SU-DHL-6 (cell line): Measurements from ENCODE around the gene GRK2.

Experiments used
- H2AFZ ChIP-seq: fragments of 200-600 bp; sonication (generic); 2 replicates; pipeline ENCODE4 v1.6.1; 2014; ENCODE audit warnings: low read depth, mild to moderate bottlenecking, moderate library complexity, mixed read lengths, antibody characterized with exemption, low read length; ENCODE audit not compliant: severe bottlenecking
- H3F3A ChIP-seq: fragments of 200-600 bp; shearing (Covaris generic); 2 replicates; pipeline ENCODE4 v1.6.0; 2016; ENCODE audit warnings: antibody characterized with exemption, mild to moderate bottlenecking; ENCODE audit not compliant: insufficient read depth
- H3K27ac ChIP-seq: fragments of 200-600 bp; sonication (generic); 2 replicates; pipeline ENCODE4 v1.5.1; 2016; ENCODE audit warnings: low read depth, mild to moderate bottlenecking, low read length, moderate library complexity, mixed read lengths
- H3K27me3 ChIP-seq: fragments of 200-600 bp; sonication (generic), shearing (Covaris generic); 2 replicates; pipeline ENCODE4 v1.6.0; 2014; ENCODE audit warnings: mild to moderate bottlenecking, low read length
- H3K36me3 ChIP-seq: fragments of 200-600 bp; sonication (generic); 2 replicates; pipeline ENCODE4 v1.6.1; 2014; ENCODE audit warnings: mild to moderate bottlenecking, low read length, mixed read lengths
- H3K4me2 ChIP-seq: fragments of 300-600, 200-600 bp; shearing (Covaris generic), sonication (generic); 2 replicates; pipeline ENCODE4 v1.6.0; 2014; ENCODE audit warnings: low read length, low read depth, mild to moderate bottlenecking; ENCODE audit not compliant: poor library complexity, severe bottlenecking
- H3K4me3 ChIP-seq: fragments of 200-600 bp; sonication (generic); 2 replicates; pipeline ENCODE4 v1.5.1; 2014; ENCODE audit warnings: antibody characterized with exemption, low read length, mild to moderate bottlenecking, mixed read lengths; ENCODE audit not compliant: insufficient read depth, poor library complexity, severe bottlenecking
- H3K79me2 ChIP-seq: fragments of 200-600 bp; sonication (generic); 2 replicates; pipeline ENCODE4 v1.6.1; 2014; ENCODE audit warnings: mild to moderate bottlenecking, low read length, moderate library complexity; ENCODE audit not compliant: insufficient read depth
- H3K9ac ChIP-seq: fragments of 200-600 bp; sonication (generic); 2 replicates; pipeline ENCODE4 v1.7.0; 2014; ENCODE audit warnings: mild to moderate bottlenecking, low read length
- H3K9me2 ChIP-seq: fragments of 200-600 bp; sonication (generic); replicated peaks from 2 replicates; pipeline ENCODE4 v1.6.1; 2014; ENCODE audit warnings: low read length; ENCODE audit not compliant: insufficient read depth
- H3K9me3 ChIP-seq: fragments of 200-600 bp; sonication (generic); 2 replicates; pipeline ENCODE4 v1.6.1; 2014; ENCODE audit warnings: low read length, mixed read lengths; ENCODE audit not compliant: insufficient read depth
- H4K20me1 ChIP-seq: fragments of 200-600 bp; sonication (generic); 2 replicates; pipeline ENCODE4 v1.6.1; 2014; ENCODE audit warnings: low read depth, mild to moderate bottlenecking, antibody characterized with exemption, low read length, moderate library complexity, mixed read lengths
- EZH2phosphoT487 ChIP-seq: fragments of 200-600 bp; sonication (generic), shearing (Covaris generic); conservative IDR thresholded peaks from 2 replicates; pipeline ENCODE4 v1.6.1; 2018; ENCODE audit warnings: mild to moderate bottlenecking, antibody characterized with exemption, low read length, moderate library complexity, mixed read lengths
- TF ChIP-seq, protein P1 (sequence below): fragments of 200-600 bp; sonication (generic); IDR thresholded peaks from one replicate; pipeline ENCODE4 v1.5.1; 2017; ENCODE audit warnings: antibody characterized with exemption, mild to moderate bottlenecking, low read length, moderate library complexity; ENCODE audit not compliant: insufficient read depth, poor library complexity, severe bottlenecking

GRK2 gene

GRCh38 chr11:67238894-67239782, 27.1 kb upstream of the GRK2 start:
- peak overlapping the region; percentile 34 for H3K4me3 ChIP-seq
- H3K4me2 ChIP-seq, result peak overlapping the region; percentile 60
- TF ChIP-seq EZH2phosphoT487, result no peak
- TF ChIP-seq, protein P1, sequence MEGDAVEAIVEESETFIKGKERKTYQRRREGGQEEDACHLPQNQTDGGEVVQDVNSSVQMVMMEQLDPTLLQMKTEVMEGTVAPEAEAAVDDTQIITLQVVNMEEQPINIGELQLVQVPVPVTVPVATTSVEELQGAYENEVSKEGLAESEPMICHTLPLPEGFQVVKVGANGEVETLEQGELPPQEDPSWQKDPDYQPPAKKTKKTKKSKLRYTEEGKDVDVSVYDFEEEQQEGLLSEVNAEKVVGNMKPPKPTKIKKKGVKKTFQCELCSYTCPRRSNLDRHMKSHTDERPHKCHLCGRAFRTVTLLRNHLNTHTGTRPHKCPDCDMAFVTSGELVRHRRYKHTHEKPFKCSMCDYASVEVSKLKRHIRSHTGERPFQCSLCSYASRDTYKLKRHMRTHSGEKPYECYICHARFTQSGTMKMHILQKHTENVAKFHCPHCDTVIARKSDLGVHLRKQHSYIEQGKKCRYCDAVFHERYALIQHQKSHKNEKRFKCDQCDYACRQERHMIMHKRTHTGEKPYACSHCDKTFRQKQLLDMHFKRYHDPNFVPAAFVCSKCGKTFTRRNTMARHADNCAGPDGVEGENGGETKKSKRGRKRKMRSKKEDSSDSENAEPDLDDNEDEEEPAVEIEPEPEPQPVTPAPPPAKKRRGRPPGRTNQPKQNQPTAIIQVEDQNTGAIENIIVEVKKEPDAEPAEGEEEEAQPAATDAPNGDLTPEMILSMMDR, result no peak
- H3K27me3 ChIP-seq, result no peaks in the 10 kb centered on the region
- H3K79me2 ChIP-seq, result peaks cover 40% of the 10 kb centered on the region
- H3K9ac ChIP-seq, result peak overlapping the region; percentile 47
- peaks cover 4% of the 10 kb centered on the region; the same call in 1 of the 2 replicates for H3K36me3 ChIP-seq
- peak overlapping the region; percentile 3 for H2AFZ ChIP-seq
- H3K27ac ChIP-seq, result peak overlapping the region; percentile 51
- H3K9me2 ChIP-seq, result no peaks in the 10 kb centered on the region
- no peaks in the 10 kb centered on the region for H3K9me3 ChIP-seq
- H4K20me1 ChIP-seq, result no peaks in the 10 kb centered on the region
- peaks cover 23% of the 10 kb centered on the region for H3F3A ChIP-seq

- Histone ChIP-seq H4K20me1 (no peaks in the 10 kb centered on the region), H3K4me3 (peak overlapping the region; percentile 70), H3K36me3 (peaks cover 7% of the 10 kb centered on the region), H3K79me2 (peaks cover 44% of the 10 kb centered on the region), H3K9me2 (no peaks in the 10 kb centered on the region), H3K4me2 (peak overlapping the region; percentile 77), H3K27me3 (no peaks in the 10 kb centered on the region), H3K9ac (peak overlapping the region; percentile 78), H2AFZ (no peak overlapping the region), H3K27ac (peak overlapping the region; percentile 71), H3F3A (peaks cover 23% of the 10 kb centered on the region), H3K9me3 (no peaks in the 10 kb centered on the region)
- TF ChIP-seq, protein P1, result no peak
- TF ChIP-seq EZH2phosphoT487, result no peak
Observed at GRCh38 chr11:67239783-67240575, 26.3 kb upstream of the GRK2 start.

DNA sequence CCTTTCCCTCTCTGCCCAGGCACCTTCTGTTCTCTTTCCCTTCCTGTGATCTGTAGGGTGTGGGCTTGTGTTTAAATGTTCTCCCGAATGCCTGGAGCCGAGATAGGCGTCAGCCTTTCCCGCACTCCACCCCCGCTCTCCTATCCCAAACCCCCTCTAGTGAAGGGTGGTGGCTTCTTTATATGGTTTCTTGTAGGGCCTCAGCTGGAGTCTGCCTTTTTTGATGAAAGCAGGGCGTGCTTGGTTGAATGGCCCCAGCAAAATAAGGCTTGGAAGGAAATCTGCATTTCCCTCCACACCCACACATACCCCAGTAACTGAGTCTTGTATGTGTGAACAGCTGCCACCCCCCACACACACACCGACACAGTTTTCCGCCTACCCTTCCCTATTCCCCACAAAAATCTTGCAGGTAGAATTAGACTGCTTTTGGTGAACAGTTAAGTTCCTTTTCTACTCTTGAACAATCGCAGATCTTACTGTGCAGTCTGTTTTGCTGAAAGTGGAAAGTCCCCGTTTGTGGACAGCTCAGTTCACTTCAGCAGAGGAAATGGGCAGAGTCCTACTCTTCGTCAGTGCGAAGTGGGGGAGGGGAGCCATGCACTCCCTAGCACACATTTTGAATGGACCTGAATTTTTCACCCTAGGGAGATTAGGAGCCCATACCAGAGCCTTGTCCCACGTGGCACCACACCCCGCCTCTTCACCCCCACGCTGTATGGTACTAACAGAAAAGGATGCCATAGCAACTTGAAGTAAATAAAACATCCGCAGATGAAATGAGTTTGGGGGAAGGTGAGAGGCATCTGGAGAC, 25.5 kb upstream of the GRK2 start:
- no peaks in the 10 kb centered on the region for H3K9me3 ChIP-seq
- H3F3A ChIP-seq, result peaks cover 23% of the 10 kb centered on the region
- peak overlapping the region; percentile 78 for H3K9ac ChIP-seq
- H2AFZ ChIP-seq, result no peak overlapping the region
- H3K9me2 ChIP-seq, result no peaks in the 10 kb centered on the region
- no peaks in the 10 kb centered on the region for H4K20me1 ChIP-seq
- peak overlapping the region; percentile 77 for H3K4me2 ChIP-seq
- H3K36me3 ChIP-seq, result peaks cover 10% of the 10 kb centered on the region
- TF ChIP-seq EZH2phosphoT487, result no peak
- TF ChIP-seq, protein P1, result no peak
- H3K4me3 ChIP-seq, result peak overlapping the region; percentile 70
- peaks cover 44% of the 10 kb centered on the region for H3K79me2 ChIP-seq
- no peaks in the 10 kb centered on the region for H3K27me3 ChIP-seq
- H3K27ac ChIP-seq, result peak overlapping the region; percentile 71
